ENCODE measurements around the gene GPR33.
"Not testable (repeated sequence)": the region's sequence is repeated elsewhere in the genome, so short reads cannot be mapped to it uniquely, and the experiment has no call there.

The GPR33 gene

GRCh38 chr14:31457665-31458659 is 29.9 kb downstream of the GPR33 start:
- DNase-seq, result peak; percentile 36

GRCh38 chr14:31456841-31457664 is 30.8 kb downstream of the GPR33 start, which contains the start of gene DTD2:
TSS of gene DTD2 (minus strand) at chr14:31457506. CDS start at chr14:31457393, 113 bp downstream.
- DNase-seq, result peak; percentile 98

- peak; percentile 58 for DNase-seq
These were observed 37.7 kb downstream of the GPR33 start for GRCh38 chr14:31449971-31450610.

- no peak for DNase-seq
These were observed 38.7 kb downstream of the GPR33 start for GRCh38 chr14:31449136-31449535.

GRCh38 chr14:31445703-31446102 is 42.1 kb downstream of the GPR33 start:
- DNase-seq, result no peak

- DNase-seq, result no peak
These were observed 45.6 kb downstream of the GPR33 start for GRCh38 chr14:31442284-31442683.

- DNase-seq, result no peak
These were observed 46.3 kb downstream of the GPR33 start for GRCh38 chr14:31441273-31442111.

- no peak for DNase-seq
These were observed 47.6 kb downstream of the GPR33 start for GRCh38 chr14:31440280-31440679.

- no peak for DNase-seq
These were observed 48.3 kb downstream of the GPR33 start for GRCh38 chr14:31439561-31439960.

- not testable (repeated sequence) for DNase-seq
These were observed 50.7 kb downstream of the GPR33 start for GRCh38 chr14:31437045-31437691.

- DNase-seq, result no peak
These were observed 52.6 kb downstream of the GPR33 start for GRCh38 chr14:31435276-31435675.

Data from NCI-H69 (cell line).